HepG2 (cell line): ENCODE measurements around the gene CARD16. TPM values are rescaled to one million over a fixed set of nuclear protein-coding genes. Genes with fewer than 3 reads are reported as not detected.
"Not testable (repeated sequence)": the region's sequence is repeated elsewhere in the genome, so short reads cannot be mapped to it uniquely, and the experiment has no call there.

Experiments
- ATAC-seq: fragments of 200-7000 bp; cut with Tn5 transposase; 3 replicates; pipeline ENCODE4 v1.9.1; 2020; ENCODE audit warnings: mild to moderate bottlenecking, moderate library complexity
- BruUV-seq: library from RNA; stranded (reverse); fragments of 400-500 nt; replicated peaks from 2 replicates; lab custom pipeline; 2021; lab: Mats Ljungman, UMichigan
- CTCF ChIA-PET: fragments of 300-600 bp; formaldehyde crosslinking; extraction: SDS; loops from one replicate; lab custom pipeline; 2021; ENCODE audit warnings: low total read pairs, inconsistent platforms, low intra/inter-chr PET ratio; lab: Yijun Ruan, JAX
- POLR2A ChIA-PET: fragments of 350-600 bp; sonication (Branson Sonifier 250); formaldehyde crosslinking; loops from one replicate; lab custom pipeline; 2020; ENCODE audit warnings: antibody characterized with exemption, inconsistent platforms; lab: Yijun Ruan, JAX
- DNase-seq: peaks from one replicate; pipeline ENCODE4 v3.0.0-alpha.2; 2015; ENCODE audit warnings: low spot score
- FAIRE-seq: peaks from 3 replicates; lab custom pipeline; 2011; peaks lifted over from hg19 to GRCh38; lab: Jason Lieb, UNC
- H2AFZ ChIP-seq: one replicate; pipeline ENCODE4 v1.6.1; 2011; ENCODE audit warnings: low read length, inconsistent platforms
- H3K27ac ChIP-seq: fragments of 300-600 bp; 3 replicates; pipeline ENCODE4 v1.8.0; 2011; ENCODE audit warnings: mixed run types, mild to moderate bottlenecking, mixed read lengths, low read length, inconsistent platforms; ENCODE audit not compliant: insufficient read depth; ENCODE audit errors: extremely low read length
- H3K27me3 ChIP-seq, 2 experiments: fragments of 200-600 bp in 1 of 2; 2 replicates in 1 of 2; 3 replicates in 1 of 2; pipeline versions ENCODE4 v1.6.0 to v1.8.0; 2011; ENCODE audit warnings: low read length in 2 of 2, mild to moderate bottlenecking in 2 of 2, moderate library complexity in 2 of 2, inconsistent platforms in 1 of 2; ENCODE audit not compliant: insufficient read depth in 2 of 2, control insufficient read depth in 1 of 2
- H3K36me3 ChIP-seq, 2 experiments: fragments of 200-600 bp in 1 of 2; replicated peaks in 1 of 2; 2 replicates in 1 of 2; 3 replicates in 1 of 2; pipeline versions ENCODE4 v1.5.1 to v1.8.0; 2011; ENCODE audit warnings: low read length in 2 of 2, inconsistent platforms in 1 of 2; ENCODE audit not compliant: insufficient read depth in 2 of 2, control insufficient read depth in 1 of 2
- H3K4me1 ChIP-seq: 2 replicates; pipeline ENCODE4 v1.5.1; 2012; ENCODE audit warnings: low read length, inconsistent platforms; ENCODE audit not compliant: insufficient read depth
- H3K4me2 ChIP-seq: 2 replicates; pipeline ENCODE4 v1.6.0; 2011; ENCODE audit warnings: low read depth, low read length, inconsistent platforms
- H3K4me3 ChIP-seq, 3 experiments: fragments of 200-600 bp in 1 of 3; sonication (generic), shearing (Covaris generic) in 1 of 3; replicated peaks in 1 of 3; 2 replicates each; pipeline ENCODE4 v1.5.1; 2011 to 2016; ENCODE audit warnings: low read length in 3 of 3, inconsistent platforms in 2 of 3, low read depth in 2 of 3, mild to moderate bottlenecking in 2 of 3, control low read depth in 1 of 3, mixed read lengths in 1 of 3; ENCODE audit not compliant: insufficient read depth in 1 of 3
- H3K79me2 ChIP-seq: one replicate; pipeline ENCODE4 v1.6.1; 2011; ENCODE audit warnings: low read length, inconsistent platforms; ENCODE audit not compliant: insufficient read depth
- H3K9ac ChIP-seq: 2 replicates; pipeline ENCODE4 v1.6.0; 2011; ENCODE audit warnings: mild to moderate bottlenecking, low read depth, low read length, inconsistent platforms; ENCODE audit not compliant: insufficient read depth
- H3K9me3 ChIP-seq: 2 replicates; pipeline ENCODE4 v1.5.1; 2012; ENCODE audit warnings: mild to moderate bottlenecking, low read length
- H4K20me1 ChIP-seq: 2 replicates; pipeline ENCODE4 v1.6.0; 2011; ENCODE audit warnings: inconsistent platforms, mild to moderate bottlenecking, low read length, moderate library complexity; ENCODE audit not compliant: insufficient read depth
- ZBTB40 ChIP-seq, 2 experiments: fragments of 450-650 bp in 1 of 2; sonication (generic) in 1 of 2; formaldehyde crosslinking in 1 of 2; IDR thresholded peaks; 2 replicates each; pipeline versions ENCODE4 v1.6.1 to v1.8.0; 2016 to 2022; ENCODE audit warnings: antibody characterized with exemption in 1 of 2, mild to moderate bottlenecking in 1 of 2, missing genetic modification reagents in 1 of 2
- ZMYM2 ChIP-seq: sonication (generic); formaldehyde crosslinking; IDR thresholded peaks from 2 replicates; pipeline ENCODE4 v1.8.0; 2022; ENCODE audit warnings: mild to moderate bottlenecking, missing genetic modification reagents
- WGBS: methylation state at CpG from one replicate; pipeline ENCODE4 v1.1.6; 2017; ENCODE audit warnings: low lambda C conversion rate; 5-methylcytosine and 5-hydroxymethylcytosine counted together
- in situ Hi-C: cut with HindIII; loops from 2 replicates; pipeline ENCODE4 v1.10.0; 2017; ENCODE audit warnings: low pct_unique_long_range_greater_than_20kb; ENCODE audit not compliant: extremely low pct_ligation_motif_present
- intact Hi-C: fragments of 100-400 bp; cut with micrococcal nuclease; formaldehyde crosslinking; loops from one replicate; pipeline ENCODE4 v1.10.0; 2022; ENCODE audit not compliant: unreplicated experiment
- polyA plus RNA-seq, 8 experiments: library from polyadenylated mRNA; depleted of rRNA in 3 of 8; stranded (reverse) in 7 of 8; unstranded in 1 of 8; fragments of >200 nt; fragmentation: Illumina TruSeq in 4 of 8; extraction: Trizol in 4 of 8; gene quantifications; 2 replicates each; pipeline versions ENCODE4 v1.2.1 to v1.2.3, GENCODE V29; 2011 to 2016; ENCODE audit warnings: low read depth in 4 of 8, missing spikeins in 1 of 8, mixed read lengths in 1 of 8; ENCODE audit not compliant: insufficient read depth in 1 of 8
- total RNA-seq, 5 experiments: library from RNA; depleted of rRNA; stranded (reverse); fragments of >200 nt; fragmentation: Illumina TruSeq; extraction: Trizol; gene quantifications; 2 replicates each; pipeline ENCODE4 v1.2.3, GENCODE V29; 2016; ENCODE audit warnings: low read depth in 1 of 5

CARD16 gene
- total and polyA plus RNA-seq, 2 of the 13 experiments (the other 11 are each of a cell fraction or from before 2014, with no cell fraction given), result 0.34 TPM; not detected in 1

GRCh38 chr11:105070306-105070705 lies 25.2 kb upstream of the CARD16 start (continued):
- TF ChIP-seq ZBTB40 (IDR thresholded peaks at IDR 0.05), result no peak
- no peak for TF ChIP-seq ZBTB40 (CRISPR knock-in tag; IDR thresholded peaks at IDR 0.05)
- no peak for TF ChIP-seq ZMYM2 (CRISPR knock-in tag)

- WGBS, result 65% methylated on average over 2 of the region's 2 CpGs
- H3K4me1 ChIP-seq, in situ Hi-C loops, H3K36me3 ChIP-seq, intact Hi-C loops, H2AFZ ChIP-seq, ATAC-seq, H3K9ac ChIP-seq, H3K79me2 ChIP-seq, H3K27ac ChIP-seq, H3K9me3 ChIP-seq, H3K4me3 ChIP-seq, H3K4me2 ChIP-seq, H3K27me3 ChIP-seq, DNase-seq, H4K20me1 ChIP-seq, CTCF ChIA-PET, BruUV-seq, FAIRE-seq, POLR2A ChIA-PET: not testable (repeated sequence)
Observed at GRCh38 chr11:105069749-105070148, 24.6 kb upstream of the CARD16 start.

- H3K79me2 ChIP-seq, intact Hi-C loops, ATAC-seq, H3K4me3 ChIP-seq, POLR2A ChIA-PET, H3K27ac ChIP-seq, H3K36me3 ChIP-seq, H3K4me1 ChIP-seq, H3K9me3 ChIP-seq, H2AFZ ChIP-seq, H3K27me3 ChIP-seq, DNase-seq, BruUV-seq, H3K4me2 ChIP-seq, in situ Hi-C loops, FAIRE-seq, CTCF ChIA-PET, H4K20me1 ChIP-seq, H3K9ac ChIP-seq: not testable (repeated sequence)
- 61% methylated on average over 9 of the region's 9 CpGs for WGBS
Observed at GRCh38 chr11:105063245-105063941, 18.3 kb upstream of the CARD16 start.
